AG08395 (cell line): Measurements from ENCODE around the gene ASB10.

ENCODE experiments used
- DNase-seq: peaks from one replicate; pipeline ENCODE4 v3.0.0; 2012; ENCODE audit warnings: mixed read lengths, low spot score

Gene ASB10

GRCh38 chr7:151135866-151136843, 50.9 kb downstream of the ASB10 start:
- DNase-seq, result no peak

GRCh38 chr7:151135525-151135845, 51.6 kb downstream of the ASB10 start:
- no peak for DNase-seq

- DNase-seq, result no peak
Observed at GRCh38 chr7:151134743-151135524, 52.1 kb downstream of the ASB10 start.

- DNase-seq, result no peak
Observed at GRCh38 chr7:151133986-151134742, 52.9 kb downstream of the ASB10 start.

GRCh38 chr7:151133266-151133985, 53.6 kb downstream of the ASB10 start:
- no peak for DNase-seq

- no peak for DNase-seq
Observed at GRCh38 chr7:151132461-151133205, 54.4 kb downstream of the ASB10 start.

- no peak for DNase-seq
Observed at GRCh38 chr7:151131592-151132293, 55.3 kb downstream of the ASB10 start.

GRCh38 chr7:151131224-151131591, 55.8 kb downstream of the ASB10 start:
- no peak for DNase-seq

GRCh38 chr7:151130741-151131157, 56.3 kb downstream of the ASB10 start:
- no peak for DNase-seq

- no peak for DNase-seq
Observed at GRCh38 chr7:151129960-151130591, 57.0 kb downstream of the ASB10 start.

GRCh38 chr7:151129117-151129959, 57.7 kb downstream of the ASB10 start:
- DNase-seq, result no peak

- no peak for DNase-seq
Observed at GRCh38 chr7:151128716-151129115, 58.3 kb downstream of the ASB10 start.

- no peak for DNase-seq
Observed at GRCh38 chr7:151128144-151128543, 58.9 kb downstream of the ASB10 start.

GRCh38 chr7:151126491-151127137, 60.4 kb downstream of the ASB10 start:
- DNase-seq, result no peak

GRCh38 chr7:151125846-151126481, 61.1 kb downstream of the ASB10 start:
- peak; percentile 40 for DNase-seq
